ENCODE measurements around the gene HTRA1. TPM values are rescaled to one million over a fixed set of nuclear protein-coding genes. Genes with fewer than 3 reads are reported as not detected.

Gene HTRA1
- total and polyA plus RNA-seq, 9 of the 15 experiments (the other 6 are each of a cell fraction or from before 2014, with no cell fraction given): 0.06 to 0.16 (median 0.13) TPM; not detected in 5

DNA sequence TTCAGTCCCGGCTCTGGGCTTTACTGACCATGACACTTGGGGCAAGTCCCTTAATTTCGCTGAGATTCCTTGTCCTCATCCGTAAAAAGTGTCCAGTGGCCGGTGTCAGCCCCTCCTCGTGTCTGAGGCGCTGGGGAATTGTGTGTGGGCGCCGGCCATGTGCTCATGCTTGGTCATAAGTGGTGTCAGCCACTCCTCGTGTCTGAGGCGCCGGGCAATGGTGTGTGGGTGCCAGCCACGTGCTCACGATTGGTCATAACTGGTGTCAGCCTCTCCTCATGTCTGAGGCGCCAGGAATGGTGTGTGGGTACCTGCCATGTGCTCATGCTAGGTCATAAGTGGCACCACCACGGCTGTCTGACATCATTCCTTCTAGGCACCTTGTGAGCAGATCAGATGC is 58.5 kb downstream of the HTRA1 start (continued):
- TF ChIP-seq, protein P1, sequence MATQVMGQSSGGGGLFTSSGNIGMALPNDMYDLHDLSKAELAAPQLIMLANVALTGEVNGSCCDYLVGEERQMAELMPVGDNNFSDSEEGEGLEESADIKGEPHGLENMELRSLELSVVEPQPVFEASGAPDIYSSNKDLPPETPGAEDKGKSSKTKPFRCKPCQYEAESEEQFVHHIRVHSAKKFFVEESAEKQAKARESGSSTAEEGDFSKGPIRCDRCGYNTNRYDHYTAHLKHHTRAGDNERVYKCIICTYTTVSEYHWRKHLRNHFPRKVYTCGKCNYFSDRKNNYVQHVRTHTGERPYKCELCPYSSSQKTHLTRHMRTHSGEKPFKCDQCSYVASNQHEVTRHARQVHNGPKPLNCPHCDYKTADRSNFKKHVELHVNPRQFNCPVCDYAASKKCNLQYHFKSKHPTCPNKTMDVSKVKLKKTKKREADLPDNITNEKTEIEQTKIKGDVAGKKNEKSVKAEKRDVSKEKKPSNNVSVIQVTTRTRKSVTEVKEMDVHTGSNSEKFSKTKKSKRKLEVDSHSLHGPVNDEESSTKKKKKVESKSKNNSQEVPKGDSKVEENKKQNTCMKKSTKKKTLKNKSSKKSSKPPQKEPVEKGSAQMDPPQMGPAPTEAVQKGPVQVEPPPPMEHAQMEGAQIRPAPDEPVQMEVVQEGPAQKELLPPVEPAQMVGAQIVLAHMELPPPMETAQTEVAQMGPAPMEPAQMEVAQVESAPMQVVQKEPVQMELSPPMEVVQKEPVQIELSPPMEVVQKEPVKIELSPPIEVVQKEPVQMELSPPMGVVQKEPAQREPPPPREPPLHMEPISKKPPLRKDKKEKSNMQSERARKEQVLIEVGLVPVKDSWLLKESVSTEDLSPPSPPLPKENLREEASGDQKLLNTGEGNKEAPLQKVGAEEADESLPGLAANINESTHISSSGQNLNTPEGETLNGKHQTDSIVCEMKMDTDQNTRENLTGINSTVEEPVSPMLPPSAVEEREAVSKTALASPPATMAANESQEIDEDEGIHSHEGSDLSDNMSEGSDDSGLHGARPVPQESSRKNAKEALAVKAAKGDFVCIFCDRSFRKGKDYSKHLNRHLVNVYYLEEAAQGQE (IDR thresholded peaks at IDR 0.05; ENCODE audit: borderline replicate concordance): no peak
- TF ChIP-seq, protein P1 (CRISPR knock-in tag; IDR thresholded peaks at IDR 0.05; ENCODE audit: low read depth): no peak
- TF ChIP-seq ZNF41 (CRISPR knock-in tag; conservative IDR thresholded peaks at IDR 0.05) (no peak), PURB (CRISPR knock-in tag; IDR thresholded peaks at IDR 0.05; ENCODE audit: low read depth) (no peak)

Measured in K562 (cell line).